HG02798 (cell line): ENCODE results near the gene TCAP.

ENCODE experiments used
- ATAC-seq: cut with Tn5 transposase; IDR thresholded peaks from one replicate; pipeline ENCODE4 v1.9.1; 2021; ENCODE audit warnings: mild to moderate bottlenecking; ENCODE audit not compliant: unreplicated experiment, poor library complexity

Gene TCAP

DNA sequence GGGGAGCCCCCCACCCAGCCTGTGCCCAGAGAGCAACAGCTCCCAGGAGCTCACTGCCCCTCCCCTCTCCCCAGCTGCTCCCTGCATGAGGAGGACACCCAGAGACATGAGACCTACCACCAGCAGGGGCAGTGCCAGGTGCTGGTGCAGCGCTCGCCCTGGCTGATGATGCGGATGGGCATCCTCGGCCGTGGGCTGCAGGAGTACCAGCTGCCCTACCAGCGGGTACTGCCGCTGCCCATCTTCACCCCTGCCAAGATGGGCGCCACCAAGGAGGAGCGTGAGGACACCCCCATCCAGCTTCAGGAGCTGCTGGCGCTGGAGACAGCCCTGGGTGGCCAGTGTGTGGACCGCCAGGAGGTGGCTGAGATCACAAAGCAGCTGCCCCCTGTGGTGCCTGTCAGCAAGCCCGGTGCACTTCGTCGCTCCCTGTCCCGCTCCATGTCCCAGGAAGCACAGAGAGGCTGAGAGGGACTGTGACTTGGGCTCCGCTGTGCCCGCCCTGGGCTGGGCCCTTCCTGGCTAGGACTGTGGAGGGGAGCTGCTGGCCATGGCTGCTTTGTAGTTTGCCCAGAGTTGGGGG lies 584 bp downstream of the TCAP start:
- ATAC-seq = no peak

DNA sequence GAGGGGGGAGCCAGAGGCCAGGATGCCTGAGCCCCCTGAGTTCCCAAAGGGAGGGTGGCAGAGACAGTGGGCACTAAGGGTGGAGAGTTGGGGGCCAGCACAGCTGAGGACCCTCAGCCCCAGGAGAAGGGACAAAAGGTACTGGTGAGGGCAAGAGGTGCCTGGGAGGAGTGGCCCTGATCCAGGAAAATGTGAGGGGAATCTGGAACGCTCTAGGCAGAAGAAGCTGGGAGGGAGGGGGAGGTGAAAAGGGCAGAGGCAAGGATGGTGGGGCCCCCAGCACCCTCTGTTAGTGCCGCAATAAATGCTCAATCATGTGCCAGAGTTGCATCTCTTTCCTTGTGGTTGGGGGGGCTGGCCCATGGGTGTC lies 1.1 kb downstream of the TCAP start:
- no peak for ATAC-seq

DNA sequence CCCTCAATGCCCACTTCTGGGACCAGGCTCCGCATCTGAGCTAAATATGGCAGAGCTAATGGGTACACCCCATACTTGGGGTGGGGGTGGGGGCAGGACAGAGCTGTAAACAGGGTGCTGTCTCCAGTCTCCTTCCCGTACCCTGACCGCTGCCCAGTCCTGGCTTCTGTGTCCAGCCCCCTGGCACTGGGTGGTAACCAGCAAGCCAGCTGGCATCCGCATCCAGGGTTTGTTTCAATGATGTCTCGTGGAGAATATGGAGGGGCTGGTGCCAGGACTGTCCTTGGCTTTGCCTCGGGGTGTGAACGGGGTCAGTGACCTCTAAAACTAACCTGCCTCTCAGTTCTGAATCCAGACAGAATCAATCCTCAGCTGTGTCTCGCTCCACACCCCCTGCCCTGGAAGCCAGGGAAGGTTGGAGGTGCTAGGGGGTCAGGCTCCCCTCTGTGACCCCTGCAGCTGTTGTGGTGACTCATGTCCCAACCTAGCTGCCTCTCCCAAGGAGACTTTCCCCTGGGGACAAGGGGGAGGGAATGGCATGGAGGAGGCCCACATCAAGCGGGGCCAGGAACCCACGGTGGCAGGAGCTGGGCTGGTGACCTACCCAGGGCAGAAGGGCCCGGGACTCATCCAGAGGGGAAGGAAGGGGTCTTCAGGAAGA lies 1.6 kb downstream of the TCAP start:
- no peak for ATAC-seq

DNA sequence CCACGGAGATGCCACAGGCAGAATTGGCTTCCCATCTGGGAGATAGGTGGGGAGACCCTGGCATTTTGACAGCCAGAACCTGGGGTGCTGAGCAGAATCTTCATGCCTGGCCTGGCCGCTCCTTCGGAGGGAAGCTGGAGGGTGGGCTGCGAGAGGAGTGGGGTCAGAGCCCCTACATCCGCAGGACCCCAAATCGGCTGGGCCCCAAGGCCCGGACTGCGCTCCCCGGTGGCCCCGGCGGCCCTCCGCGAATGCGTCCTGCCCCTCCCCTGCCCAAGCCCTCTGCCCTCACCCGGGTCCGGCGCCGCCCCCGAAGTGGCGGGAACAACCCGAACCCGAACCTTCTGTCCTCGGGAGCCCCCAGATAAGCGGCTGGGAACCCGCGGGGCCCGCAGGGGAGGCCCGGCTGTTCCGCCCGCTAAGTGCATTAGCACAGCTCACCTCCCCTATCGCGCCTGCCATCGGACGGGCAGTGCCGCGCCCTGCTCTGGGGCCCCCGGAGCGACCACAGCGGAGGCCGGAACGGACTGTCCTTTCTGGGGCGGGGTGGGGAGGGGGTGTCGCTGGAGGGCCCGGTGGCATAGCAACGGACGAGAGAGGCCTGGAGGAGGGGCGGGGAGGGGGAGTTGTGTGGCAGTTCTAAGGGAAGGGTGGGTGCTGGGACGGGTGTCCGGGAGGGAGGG lies 2.3 kb downstream of the TCAP start:
- ATAC-seq = no peak

DNA sequence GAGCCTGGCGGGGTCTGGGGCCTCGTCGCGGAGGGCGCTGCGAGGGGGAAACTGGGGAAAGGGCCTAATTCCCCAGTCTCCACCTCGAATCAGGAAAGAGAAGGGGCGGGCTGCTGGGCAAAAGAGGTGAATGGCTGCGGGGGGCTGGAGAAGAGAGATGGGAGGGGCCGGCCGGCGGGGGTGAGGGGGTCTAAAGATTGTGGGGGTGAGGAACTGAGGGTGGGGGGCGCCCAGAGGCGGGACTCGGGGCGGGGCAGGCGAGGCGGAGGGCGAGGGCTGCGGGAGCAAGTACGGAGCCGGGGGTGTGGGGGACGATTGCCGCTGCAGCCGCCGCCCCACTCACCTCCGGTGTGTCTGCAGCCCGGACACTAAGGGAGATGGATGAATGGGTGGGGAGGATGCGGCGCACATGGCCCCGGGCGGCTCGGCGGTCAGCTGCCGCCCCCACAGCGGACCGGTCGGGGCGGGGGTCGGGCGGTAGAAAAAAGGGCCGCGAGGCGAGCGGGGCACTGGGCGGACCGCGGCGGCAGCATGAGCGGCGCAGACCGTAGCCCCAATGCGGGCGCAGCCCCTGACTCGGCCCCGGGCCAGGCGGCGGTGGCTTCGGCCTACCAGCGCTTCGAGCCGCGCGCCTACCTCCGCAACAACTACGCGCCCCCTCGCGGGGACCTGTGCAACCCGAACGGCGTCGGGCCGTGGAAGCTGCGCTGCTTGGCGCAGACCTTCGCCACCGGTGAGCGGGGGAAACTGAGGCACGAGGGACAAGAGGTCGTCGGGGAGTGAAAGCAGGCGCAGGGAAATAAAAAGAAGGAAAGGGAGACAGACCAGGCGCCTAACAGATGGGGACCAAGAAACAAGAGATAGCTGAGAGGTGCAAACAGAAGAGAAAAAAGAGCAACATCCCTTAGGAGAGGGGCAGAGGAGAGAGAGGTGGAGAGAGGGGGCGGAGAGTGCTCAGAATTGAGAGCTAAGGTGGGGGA lies 3.1 kb downstream of the TCAP start, which contains the start of gene PNMT:
Gene PNMT (plus strand): TSS at position 509 of the 980 bp plus-strand sequence. CDS start 23 bp downstream, at position 532.
- ATAC-seq = no peak

DNA sequence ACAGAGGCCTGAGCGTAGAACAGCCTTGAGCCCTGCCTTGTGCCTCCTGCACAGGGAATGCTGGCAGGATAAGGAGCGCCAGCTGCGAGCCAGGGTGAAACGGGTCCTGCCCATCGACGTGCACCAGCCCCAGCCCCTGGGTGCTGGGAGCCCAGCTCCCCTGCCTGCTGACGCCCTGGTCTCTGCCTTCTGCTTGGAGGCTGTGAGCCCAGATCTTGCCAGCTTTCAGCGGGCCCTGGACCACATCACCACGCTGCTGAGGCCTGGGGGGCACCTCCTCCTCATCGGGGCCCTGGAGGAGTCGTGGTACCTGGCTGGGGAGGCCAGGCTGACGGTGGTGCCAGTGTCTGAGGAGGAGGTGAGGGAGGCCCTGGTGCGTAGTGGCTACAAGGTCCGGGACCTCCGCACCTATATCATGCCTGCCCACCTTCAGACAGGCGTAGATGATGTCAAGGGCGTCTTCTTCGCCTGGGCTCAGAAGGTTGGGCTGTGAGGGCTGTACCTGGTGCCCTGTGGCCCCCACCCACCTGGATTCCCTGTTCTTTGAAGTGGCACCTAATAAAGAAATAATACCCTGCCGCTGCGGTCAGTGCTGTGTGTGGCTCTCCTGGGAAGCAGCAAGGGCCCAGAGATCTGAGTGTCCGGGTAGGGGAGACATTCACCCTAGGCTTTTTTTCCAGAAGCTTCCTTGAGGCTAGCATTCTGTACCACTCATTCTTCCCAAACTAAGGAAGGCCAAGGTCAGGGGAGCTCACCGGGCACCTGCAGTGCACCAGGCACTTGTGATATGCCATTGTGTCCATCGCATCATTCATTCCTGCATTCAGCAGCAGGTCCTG lies 5.0 kb downstream of the TCAP start:
- ATAC-seq = no peak

DNA sequence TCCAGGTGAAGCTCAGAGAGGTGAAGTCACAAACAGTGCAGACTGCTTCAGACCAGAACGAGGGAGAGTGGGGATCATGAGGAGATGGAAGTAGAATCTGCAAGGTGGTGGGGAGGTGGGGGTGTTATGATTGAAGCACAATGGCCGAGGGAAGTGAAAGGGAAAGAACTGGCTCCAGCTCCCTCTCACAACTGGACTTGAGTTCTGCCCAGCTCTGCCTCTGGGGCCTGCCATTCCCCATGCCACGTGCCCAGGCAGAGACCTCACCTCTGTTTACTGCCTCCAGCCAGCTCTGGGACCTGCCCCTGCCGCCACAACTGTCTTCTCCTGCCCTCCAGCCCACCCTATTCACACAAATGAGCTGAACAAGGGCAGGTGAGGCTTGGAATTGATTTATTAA lies 5.6 kb downstream of the TCAP start:
- ATAC-seq = no peak

DNA sequence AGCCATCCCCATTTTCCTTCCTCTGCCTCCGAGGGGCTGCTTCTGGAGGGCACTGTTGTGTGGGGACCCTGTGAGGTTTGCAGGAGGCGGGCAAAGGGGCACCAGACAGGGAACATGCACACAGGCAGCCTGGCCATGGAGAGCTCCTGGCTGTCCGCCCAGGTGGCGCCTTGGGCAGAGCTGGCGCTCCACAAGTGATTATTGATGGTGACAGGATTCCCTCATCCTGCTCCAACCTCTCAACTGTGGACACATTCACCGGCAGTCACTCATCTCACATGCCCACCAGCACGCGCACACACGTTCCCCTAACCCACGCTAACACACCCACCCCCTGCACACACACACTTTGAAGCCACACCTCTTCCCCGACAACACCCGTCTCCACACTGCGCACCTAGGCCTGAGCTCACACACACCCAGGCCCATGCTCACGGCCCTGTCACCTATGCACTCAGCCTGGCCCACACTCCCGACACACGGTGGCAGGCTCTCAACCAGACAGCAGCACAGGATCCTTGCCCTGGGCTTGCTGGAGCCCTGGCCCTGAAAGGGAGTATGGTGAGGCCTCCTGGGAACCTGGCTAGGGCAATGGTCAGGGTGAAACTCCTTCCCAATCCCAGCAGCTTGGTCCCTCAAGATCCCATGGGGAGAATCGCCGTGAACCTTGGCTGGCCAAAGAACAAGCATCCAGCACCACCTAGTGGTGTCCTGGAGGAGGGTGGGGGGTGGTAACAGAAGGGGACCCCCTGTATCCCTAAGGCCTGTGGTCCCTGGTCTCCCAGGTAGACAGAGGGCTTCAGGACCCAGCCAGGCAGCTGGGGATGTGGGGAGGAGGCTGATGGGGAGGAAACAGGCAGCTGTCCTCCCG lies 6.7 kb downstream of the TCAP start:
- no peak for ATAC-seq

DNA sequence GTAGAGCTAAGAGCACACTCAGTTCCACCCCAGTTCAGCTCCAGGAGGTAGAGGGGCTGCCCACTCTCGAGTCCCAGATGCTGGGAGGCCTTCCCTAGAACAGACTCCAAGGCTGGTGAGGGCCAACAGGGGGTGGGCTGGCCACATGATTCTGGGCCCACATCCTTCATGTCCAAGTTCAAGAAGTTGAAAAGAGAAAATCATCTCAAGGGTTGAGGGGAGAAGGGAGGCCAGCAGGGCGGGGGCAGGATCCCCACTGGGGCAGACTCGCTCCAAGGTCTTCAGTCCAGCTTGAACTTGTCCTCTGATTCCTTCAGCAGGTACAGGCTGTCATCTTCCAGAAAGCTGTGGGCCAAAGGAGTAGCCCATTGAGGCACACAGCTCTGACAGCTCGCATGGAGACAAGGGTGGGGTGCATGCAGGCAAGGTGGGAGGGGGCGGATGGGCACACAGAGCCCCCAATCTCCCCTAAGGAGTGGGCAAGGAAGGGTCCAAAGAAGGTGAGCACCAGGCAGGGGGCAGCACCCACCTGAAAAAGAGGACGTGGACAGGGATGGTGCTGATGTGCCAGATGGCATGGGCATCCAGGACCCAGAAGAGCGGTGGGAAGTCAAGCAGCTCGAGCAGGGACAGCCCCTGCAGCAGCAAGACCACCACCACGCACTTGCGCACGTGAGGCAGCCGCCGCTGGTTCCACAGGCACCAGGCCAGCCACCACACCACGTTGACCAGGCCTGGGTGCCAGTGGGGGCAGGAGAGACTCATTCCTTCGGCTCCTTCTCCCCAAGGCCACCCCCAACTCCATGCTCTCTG lies 7.6 kb downstream of the TCAP start:
- no peak for ATAC-seq

DNA sequence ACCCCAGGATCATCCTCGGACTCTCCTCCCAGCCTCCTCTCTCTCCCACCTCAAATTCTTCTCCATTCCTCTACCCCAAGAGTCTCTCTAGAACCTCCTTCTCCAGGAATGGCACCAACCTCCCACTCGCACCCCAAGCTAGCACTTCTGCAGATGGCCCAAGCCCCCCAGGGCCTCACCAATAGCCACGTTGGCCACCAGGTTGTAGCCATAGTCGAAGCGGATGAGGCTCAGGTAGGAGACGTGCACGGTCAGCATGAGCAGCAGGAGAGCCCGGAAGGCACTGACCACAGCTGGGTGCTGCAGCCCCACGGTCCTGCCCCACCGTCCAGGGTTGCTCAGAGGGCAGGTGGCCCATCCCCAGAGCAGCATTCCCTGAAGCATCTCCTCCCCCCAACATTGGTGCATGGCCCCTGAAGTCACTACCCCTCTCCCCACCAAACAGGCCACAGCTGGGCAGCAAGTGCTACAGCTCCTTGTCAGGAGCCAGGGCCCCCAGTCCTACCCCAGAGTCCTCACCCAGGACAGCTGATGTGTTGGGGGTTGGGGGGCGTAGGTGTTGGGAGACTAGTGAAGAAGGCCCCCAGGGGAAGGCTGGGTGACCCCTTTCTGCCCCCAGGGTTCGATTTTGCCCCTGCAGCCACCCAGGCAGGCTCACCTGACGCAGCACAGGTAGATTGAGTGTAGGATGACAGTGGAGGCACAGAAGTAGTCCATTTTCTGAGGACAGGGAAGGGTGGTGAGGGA lies 8.4 kb downstream of the TCAP start:
- no peak for ATAC-seq

DNA sequence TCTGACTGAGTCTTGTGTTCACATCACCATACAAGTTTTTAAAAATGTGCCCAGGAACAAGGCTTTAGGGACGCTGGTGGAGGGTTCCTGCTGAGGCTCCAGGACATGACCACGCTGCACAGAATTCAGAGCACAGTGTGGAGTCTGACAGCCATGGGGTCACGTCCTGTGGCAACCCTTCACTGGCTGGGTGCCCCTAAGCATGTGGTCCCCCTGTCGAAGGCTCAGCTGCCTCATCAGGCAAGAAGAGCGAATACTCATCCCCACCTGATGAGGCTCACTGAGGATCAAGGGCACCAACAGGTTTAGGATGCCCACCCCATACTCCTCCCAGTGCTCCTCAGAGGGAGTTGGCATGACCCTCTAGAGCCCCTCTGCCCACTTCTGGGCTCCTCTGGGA lies 9.0 kb downstream of the TCAP start:
- no peak for ATAC-seq

DNA sequence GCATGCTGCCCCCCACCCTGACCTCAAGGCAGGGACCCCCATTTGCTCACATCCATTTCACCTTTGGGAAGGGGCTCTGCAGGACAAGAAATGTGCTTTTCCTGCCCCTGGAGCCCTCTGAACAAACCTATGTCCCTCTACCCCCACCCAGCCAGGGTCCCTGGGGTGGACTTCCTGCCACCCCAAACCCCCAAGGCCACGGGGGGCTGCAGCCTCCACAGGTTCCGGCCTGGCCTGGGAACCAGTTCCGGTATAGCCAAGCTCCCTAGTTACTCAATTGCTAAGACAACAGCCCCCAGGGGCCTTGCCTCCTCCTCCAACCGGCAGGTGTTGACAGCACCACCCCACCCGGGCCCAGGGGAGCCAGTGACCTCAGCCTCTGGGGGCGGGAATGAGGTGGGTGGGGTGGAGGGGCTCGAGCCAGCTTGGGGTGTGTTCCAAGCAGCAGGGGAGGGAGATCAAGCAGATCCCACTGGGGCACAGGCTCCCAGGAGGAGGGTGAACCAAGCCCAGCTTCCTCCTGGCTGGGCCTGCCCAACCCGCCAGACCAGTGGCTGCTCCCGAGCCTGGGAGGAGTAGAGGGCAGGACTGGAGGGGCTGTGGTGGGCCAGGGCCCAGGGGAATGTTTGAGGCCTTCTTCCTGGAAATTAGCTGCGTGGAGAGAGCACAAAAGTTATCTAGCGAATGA lies 9.7 kb downstream of the TCAP start:
- ATAC-seq = no peak

DNA sequence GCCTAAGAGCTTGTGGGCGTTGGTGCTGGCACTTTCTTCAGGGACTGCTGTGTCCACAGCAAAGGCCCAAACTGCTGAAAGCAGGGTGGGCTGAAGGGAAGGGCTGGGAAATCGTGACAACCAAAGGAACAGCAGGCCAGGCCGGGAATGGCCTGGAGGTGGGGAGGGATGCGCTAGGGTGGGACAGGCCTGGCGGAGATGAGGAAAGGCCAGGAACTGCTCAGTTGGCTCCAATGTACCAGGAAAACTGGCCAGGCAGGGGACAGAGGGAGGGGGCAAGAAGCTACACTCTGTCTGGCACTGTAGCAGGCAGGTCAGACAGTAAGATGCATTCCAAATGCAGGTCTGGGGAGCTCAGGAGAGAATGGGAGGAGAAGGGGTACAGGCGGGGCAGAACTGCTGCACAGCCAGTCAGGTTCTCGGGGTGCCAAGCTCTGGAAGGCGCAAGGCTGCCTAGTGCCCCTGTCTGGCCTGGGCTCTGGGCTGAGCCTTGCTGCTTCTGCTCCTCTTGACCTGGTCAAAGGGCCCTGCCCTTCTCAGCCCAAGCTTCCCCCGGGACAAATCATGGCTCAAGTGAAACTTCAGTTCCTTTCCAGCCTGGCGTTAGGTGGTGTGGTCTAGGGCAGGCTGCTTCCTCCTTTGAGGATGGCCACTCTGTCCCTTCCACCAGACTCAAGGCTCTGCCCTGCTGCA lies 10.4 kb downstream of the TCAP start:
- no peak for ATAC-seq

DNA sequence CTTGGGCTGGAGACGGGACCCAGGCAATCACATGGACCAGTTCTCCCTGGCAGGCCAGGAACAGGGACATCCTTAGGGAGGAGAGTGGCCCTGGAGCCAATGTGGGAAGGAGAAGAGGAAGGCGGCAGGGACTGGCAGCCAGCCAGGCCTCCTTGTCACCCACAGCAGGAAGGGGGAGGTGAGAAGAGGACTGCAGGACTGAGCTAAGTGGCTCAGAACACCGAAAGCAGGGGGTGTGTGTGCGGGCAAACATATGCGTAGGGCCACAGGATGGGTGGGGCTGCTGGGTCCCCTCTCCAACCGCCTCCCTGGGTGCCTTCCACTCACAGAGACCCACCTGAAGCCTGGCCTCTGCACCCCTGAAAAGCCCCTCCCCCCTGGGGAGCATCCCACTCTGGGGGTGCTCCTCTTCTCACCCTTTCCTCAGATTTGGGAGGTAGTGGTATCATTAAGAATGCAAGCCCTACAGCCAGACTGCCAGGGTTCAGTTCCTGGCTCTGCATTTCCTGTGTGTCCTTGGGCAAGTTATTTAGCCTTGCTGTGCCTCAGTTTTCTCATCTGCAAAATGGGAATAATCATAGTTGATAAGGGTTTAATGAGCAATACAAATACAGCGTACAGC lies 11.2 kb downstream of the TCAP start:
- ATAC-seq = no peak

DNA sequence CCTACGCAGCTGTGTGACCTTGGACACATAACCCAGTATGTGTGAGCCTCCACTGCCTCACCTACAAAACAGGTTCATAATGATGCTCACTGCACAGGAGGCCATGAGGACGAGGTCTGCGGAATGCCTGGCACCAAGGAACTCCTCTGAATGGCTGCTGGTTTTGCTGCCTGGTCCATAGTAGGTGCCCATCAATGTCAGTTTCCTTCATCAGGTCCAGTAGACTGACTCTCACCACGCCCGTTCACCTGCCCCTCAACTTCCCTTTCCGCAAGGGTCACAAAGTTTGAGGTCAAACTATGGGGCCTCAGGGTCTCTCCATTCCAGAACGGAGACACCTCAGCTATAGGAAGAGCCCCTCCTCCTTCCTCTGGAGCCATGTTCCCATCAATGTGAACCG lies 11.9 kb downstream of the TCAP start:
- no peak for ATAC-seq
